Measurements from ENCODE around the gene C1QTNF12. TPM values are rescaled to one million over a fixed set of nuclear protein-coding genes. Genes with fewer than 3 reads are reported as not detected.

C1QTNF12 gene, protein sequence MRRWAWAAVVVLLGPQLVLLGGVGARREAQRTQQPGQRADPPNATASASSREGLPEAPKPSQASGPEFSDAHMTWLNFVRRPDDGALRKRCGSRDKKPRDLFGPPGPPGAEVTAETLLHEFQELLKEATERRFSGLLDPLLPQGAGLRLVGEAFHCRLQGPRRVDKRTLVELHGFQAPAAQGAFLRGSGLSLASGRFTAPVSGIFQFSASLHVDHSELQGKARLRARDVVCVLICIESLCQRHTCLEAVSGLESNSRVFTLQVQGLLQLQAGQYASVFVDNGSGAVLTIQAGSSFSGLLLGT
- total RNA-seq (2022) (2.0 and 4.2 TPM in 2 replicates), Bru-seq, nascent RNA (percentile 20 among the genes with signal in this experiment), BruChase-seq, experiment 1, labeled RNA remaining after a 6-hour chase (percentile 42 among the genes with signal in this experiment), BruChase-seq, experiment 2, labeled RNA remaining after a 2-hour chase (percentile 39 among the genes with signal in this experiment)
- long read RNA-seq, partial matches to known transcripts = 1 of 3 reads
- long read RNA-seq, other reads (novel, unspliced or antisense) = 1 of 3 reads

DNA sequence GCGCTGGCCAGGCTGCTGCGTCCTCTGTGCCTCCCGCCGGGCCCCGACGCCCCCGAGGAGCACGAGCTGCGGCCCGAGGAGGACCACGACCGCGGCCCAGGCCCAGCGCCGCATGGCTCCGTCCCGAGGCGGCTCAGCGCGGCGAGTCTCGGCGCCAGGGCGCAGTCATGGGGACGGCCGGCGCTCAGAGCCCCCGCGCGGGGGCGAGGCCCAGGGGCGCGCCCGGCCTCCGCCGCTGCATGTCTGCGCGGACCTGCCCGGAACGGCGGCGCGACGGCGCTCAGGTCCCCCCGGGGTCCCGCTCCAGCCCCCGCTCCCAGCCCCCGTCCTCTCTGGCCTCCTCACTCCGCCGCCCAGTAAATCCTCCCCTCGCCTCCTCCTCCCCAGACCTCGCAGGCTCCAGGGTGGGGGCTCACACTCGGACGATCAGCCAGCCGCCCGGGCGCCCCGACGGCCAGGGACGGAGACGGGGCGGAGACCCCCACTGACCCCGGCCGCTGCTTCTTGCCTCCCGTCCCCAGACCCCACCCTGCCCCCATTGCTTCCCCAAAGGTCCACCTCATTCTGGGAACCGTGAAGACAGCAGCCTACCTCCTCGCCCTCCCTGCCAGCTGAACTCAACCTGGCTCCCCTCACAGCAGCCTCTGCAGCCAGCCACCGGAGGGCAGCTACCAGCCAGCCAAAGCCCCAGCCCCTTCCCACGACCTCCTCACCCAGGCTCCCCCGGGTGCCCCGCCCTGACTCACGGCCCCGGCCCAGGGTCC is at the start of gene C1QTNF12:
Gene C1QTNF12 (minus strand): TSS at position 146 of the 764 bp plus-strand sequence. CDS start 32 bp downstream, at position 114.
- TF ChIP-seq, protein P1, sequence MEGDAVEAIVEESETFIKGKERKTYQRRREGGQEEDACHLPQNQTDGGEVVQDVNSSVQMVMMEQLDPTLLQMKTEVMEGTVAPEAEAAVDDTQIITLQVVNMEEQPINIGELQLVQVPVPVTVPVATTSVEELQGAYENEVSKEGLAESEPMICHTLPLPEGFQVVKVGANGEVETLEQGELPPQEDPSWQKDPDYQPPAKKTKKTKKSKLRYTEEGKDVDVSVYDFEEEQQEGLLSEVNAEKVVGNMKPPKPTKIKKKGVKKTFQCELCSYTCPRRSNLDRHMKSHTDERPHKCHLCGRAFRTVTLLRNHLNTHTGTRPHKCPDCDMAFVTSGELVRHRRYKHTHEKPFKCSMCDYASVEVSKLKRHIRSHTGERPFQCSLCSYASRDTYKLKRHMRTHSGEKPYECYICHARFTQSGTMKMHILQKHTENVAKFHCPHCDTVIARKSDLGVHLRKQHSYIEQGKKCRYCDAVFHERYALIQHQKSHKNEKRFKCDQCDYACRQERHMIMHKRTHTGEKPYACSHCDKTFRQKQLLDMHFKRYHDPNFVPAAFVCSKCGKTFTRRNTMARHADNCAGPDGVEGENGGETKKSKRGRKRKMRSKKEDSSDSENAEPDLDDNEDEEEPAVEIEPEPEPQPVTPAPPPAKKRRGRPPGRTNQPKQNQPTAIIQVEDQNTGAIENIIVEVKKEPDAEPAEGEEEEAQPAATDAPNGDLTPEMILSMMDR (IDR thresholded peaks at IDR 0.05; ENCODE audit: unreplicated experiment) = no peak
- no peaks in the 10 kb centered on the region for H3K4me1 Mint-ChIP-seq (ENCODE audit: low read depth, unreplicated experiment)
- no peaks in the 10 kb centered on the region for H3K27me3 Mint-ChIP-seq (ENCODE audit: unreplicated experiment)
- H3K4me3 Mint-ChIP-seq (ENCODE audit: low read depth, unreplicated experiment) = no peak within 1 kb of the TSS
- H3K36me3 Mint-ChIP-seq (ENCODE audit: insufficient read depth, unreplicated experiment) = peaks cover 12% of the 10 kb centered on the region
- no TSS peak for BruUV-seq (replicated peaks)
- intact Hi-C loops (cut with micrococcal nuclease; ENCODE audit: unreplicated experiment) = loop anchor here (5.0 kb wide), 1 partner anchor 124 kb away; no protein-coding TSS in a partner anchor
- no peaks in the 10 kb centered on the region for H3K9me3 Mint-ChIP-seq (ENCODE audit: low read depth, unreplicated experiment)
- DNase-seq = no peak
- H3K27ac Mint-ChIP-seq (ENCODE audit: unreplicated experiment) = no peak within 1 kb of the TSS
- CTCF ChIA-PET = no interaction called here

DNA sequence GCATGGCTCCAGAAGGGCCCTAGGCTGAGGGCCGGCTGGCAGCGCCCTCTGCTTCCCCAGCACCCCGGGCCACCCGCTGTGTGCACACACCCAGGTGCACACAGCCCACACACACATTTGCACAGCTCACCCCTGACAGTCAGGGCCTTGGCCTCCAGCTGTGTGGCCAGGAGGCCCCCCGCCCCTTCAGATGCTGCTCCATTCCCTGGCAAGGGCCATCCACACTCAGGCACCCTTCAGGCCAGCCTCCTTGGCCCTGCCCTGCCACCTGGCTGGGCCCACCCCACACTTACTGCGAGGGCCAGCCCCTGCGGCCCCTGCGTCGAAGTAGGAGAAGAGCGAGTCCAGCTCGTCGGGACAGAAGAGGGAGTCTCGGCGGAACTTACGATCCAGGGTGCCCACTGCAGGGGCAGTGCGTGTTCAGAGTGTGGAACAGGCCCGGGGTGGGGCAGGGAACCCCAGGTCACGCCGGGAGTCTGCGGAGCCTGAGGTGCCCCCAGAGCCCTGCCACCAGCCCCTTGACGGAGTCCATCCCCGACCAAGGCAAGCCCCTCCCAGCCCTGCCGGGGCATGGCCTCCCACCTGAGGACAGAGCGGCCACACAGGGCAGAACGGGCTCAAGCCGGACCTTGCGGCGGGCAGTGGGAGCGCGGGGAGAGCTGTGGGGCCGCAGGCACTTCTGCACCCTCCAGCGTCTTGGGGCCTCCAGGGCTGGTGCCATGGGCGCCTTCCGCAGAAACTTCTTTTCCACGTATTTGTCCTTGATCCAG is 48.8 kb upstream of the C1QTNF12 start:
- H3K9me3 Mint-ChIP-seq (ENCODE audit: low read depth, unreplicated experiment) = no peaks in the 10 kb centered on the region
- H3K4me1 Mint-ChIP-seq (ENCODE audit: low read depth, unreplicated experiment) = no peaks in the 10 kb centered on the region
- H3K36me3 Mint-ChIP-seq (ENCODE audit: insufficient read depth, unreplicated experiment) = peaks cover 23% of the 10 kb centered on the region
- no TSS peak for BruUV-seq (replicated peaks)
- no peaks in the 10 kb centered on the region for H3K27me3 Mint-ChIP-seq (ENCODE audit: unreplicated experiment)
- TF ChIP-seq, protein P1 (IDR thresholded peaks at IDR 0.05; ENCODE audit: unreplicated experiment) = no peak
- CTCF ChIA-PET = no interaction called here
- no peak for DNase-seq
- no peak overlapping the region for H3K27ac Mint-ChIP-seq (ENCODE audit: unreplicated experiment)
- no peak overlapping the region for H3K4me3 Mint-ChIP-seq (ENCODE audit: low read depth, unreplicated experiment)
- intact Hi-C loops (cut with micrococcal nuclease; ENCODE audit: unreplicated experiment) = no loop called here

DNA sequence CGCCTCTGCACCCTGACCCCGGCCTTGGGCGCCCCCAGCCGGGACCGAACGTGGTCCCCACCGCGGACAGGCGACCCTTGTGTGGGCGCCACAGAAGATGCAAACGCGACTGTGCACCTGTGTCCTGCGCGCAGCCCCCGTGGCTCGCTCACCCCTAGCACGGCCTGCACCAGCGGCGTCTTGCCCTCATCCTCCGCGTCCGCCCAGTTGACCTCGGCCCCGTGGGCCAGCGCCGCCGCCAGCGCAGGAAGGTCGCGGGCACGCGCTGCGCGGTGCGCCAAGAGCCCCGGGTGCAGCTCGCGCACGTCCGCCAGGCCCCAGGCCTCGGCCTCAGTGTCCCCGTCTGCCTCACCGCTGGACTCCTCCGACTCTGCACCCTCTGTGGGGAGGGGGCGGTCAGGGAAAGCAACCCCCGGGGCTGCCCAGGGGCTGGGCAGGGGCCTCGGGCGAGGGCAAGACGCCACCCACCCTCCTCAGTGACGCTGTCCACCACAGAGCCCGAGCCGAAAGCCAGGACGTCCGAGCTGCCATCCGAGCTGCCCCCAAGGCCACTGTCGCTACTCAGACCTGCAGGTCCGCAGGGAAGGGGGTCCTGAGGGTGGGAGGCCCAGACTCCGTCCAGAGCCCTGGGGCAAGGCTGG is 47.8 kb upstream of the C1QTNF12 start:
- Mint-ChIP-seq H3K9me3 (ENCODE audit: low read depth, unreplicated experiment) (no peaks in the 10 kb centered on the region), H3K36me3 (ENCODE audit: insufficient read depth, unreplicated experiment) (peaks cover 28% of the 10 kb centered on the region), H3K27me3 (ENCODE audit: unreplicated experiment) (no peaks in the 10 kb centered on the region), H3K4me3 (ENCODE audit: low read depth, unreplicated experiment) (no peak overlapping the region), H3K4me1 (ENCODE audit: low read depth, unreplicated experiment) (no peaks in the 10 kb centered on the region), H3K27ac (ENCODE audit: unreplicated experiment) (no peak overlapping the region)
- DNase-seq = no peak
- TF ChIP-seq, protein P1 (IDR thresholded peaks at IDR 0.05; ENCODE audit: unreplicated experiment) = no peak
- BruUV-seq (replicated peaks) = no TSS peak
- CTCF ChIA-PET = no interaction called here
- intact Hi-C loops (cut with micrococcal nuclease; ENCODE audit: unreplicated experiment) = no loop called here

Data from Calu3 (cell line).